Measurements from ENCODE around the gene HSPG2.
"Not testable (repeated sequence)": the region's sequence is repeated elsewhere in the genome, so short reads cannot be mapped to it uniquely, and the experiment has no call there.

The HSPG2 gene

GRCh38 chr1:21785764-21786163, 151.3 kb downstream of the HSPG2 start:
- DNase-seq (ENCODE audit: low read depth, low spot score) = not testable (repeated sequence)

GRCh38 chr1:21783679-21784603, 153.2 kb downstream of the HSPG2 start:
- peak; percentile 98 for DNase-seq (ENCODE audit: low read depth, low spot score)

GRCh38 chr1:21782868-21783678, 154.0 kb downstream of the HSPG2 start, which contains the start of gene USP48:
USP48 (minus strand) TSS chr1:21783149; CDS start chr1:21782957, 192 bp downstream.
- peak; percentile 98 for DNase-seq (ENCODE audit: low read depth, low spot score)

GRCh38 chr1:21782349-21782867, 154.7 kb downstream of the HSPG2 start:
- DNase-seq (ENCODE audit: low read depth, low spot score) = peak; percentile 78

GRCh38 chr1:21781815-21782348, 155.2 kb downstream of the HSPG2 start:
- peak; percentile 78 for DNase-seq (ENCODE audit: low read depth, low spot score)

- no peak for DNase-seq (ENCODE audit: low read depth, low spot score)
Measured at GRCh38 chr1:21779613-21780521, 157.2 kb downstream of the HSPG2 start.

GRCh38 chr1:21778405-21778727, 158.7 kb downstream of the HSPG2 start:
- no peak for DNase-seq (ENCODE audit: low read depth, low spot score)

- not testable (repeated sequence) for DNase-seq (ENCODE audit: low read depth, low spot score)
Measured at GRCh38 chr1:21776925-21777324, 160.2 kb downstream of the HSPG2 start.

GRCh38 chr1:21775985-21776562, 161.0 kb downstream of the HSPG2 start:
- DNase-seq (ENCODE audit: low read depth, low spot score) = no peak

GRCh38 chr1:21775550-21775914, 161.6 kb downstream of the HSPG2 start:
- no peak for DNase-seq (ENCODE audit: low read depth, low spot score)

GRCh38 chr1:21774835-21775549, 162.1 kb downstream of the HSPG2 start:
- no peak for DNase-seq (ENCODE audit: low read depth, low spot score)

- no peak for DNase-seq (ENCODE audit: low read depth, low spot score)
Measured at GRCh38 chr1:21773585-21773984, 163.5 kb downstream of the HSPG2 start.
